PC-3 (cell line): ENCODE data around the gene GTF2H1. TPM values are rescaled to one million over a fixed set of nuclear protein-coding genes. Genes with fewer than 3 reads are reported as not detected.
"Not testable (repeated sequence)": the region's sequence is repeated elsewhere in the genome, so short reads cannot be mapped to it uniquely, and the experiment has no call there.

Experiments used
- ATAC-seq: fragments of 200-7000 bp; cut with Tn5 transposase; 2 replicates; pipeline ENCODE4 v1.9.1; 2020; ENCODE audit warnings: mild to moderate bottlenecking, moderate library complexity
- BruUV-seq: library from RNA; stranded (reverse); fragments of 400-500 nt; replicated peaks from 2 replicates; lab custom pipeline; 2021; lab: Mats Ljungman, UMichigan
- CTCF ChIA-PET: fragments of 300-600 bp; sonication (Branson Sonifier 250); formaldehyde crosslinking; loops from one replicate; lab custom pipeline; 2022; ENCODE audit warnings: antibody characterized with exemption; lab: Charles Lee
- POLR2A ChIA-PET: fragments of 300-600 bp; sonication (Branson Sonifier 250); formaldehyde crosslinking; loops from one replicate; lab custom pipeline; 2022; ENCODE audit warnings: antibody characterized with exemption; ENCODE audit not compliant: unreplicated experiment; lab: Charles Lee
- DNase-seq: peaks from one replicate; pipeline ENCODE4 v3.0.0-alpha.2; 2015
- H2AFZ ChIP-seq: fragments of 300-600 bp; sonication (generic); 2 replicates; pipeline ENCODE4 v1.6.0; 2016; ENCODE audit warnings: antibody characterized with exemption, low read length
- H3F3A ChIP-seq: fragments of 300-600 bp; sonication (generic); one replicate; pipeline ENCODE4 v1.6.0; 2017; ENCODE audit warnings: antibody characterized with exemption, low read length, control low read depth, mild to moderate bottlenecking; ENCODE audit not compliant: unreplicated experiment
- H3K27ac ChIP-seq: fragments of 300-600 bp; sonication (generic); 2 replicates; pipeline ENCODE4 v1.5.1; 2016; ENCODE audit warnings: mild to moderate bottlenecking, low read length
- H3K27me3 ChIP-seq: fragments of 300-600 bp; sonication (generic); 2 replicates; pipeline ENCODE4 v1.6.1; 2016; ENCODE audit warnings: low read length, mixed read lengths
- H3K36me3 ChIP-seq: fragments of 300-600 bp; sonication (generic); 2 replicates; pipeline ENCODE4 v1.6.1; 2016; ENCODE audit warnings: low read depth, mixed run types, low read length, mixed read lengths
- H3K4me1 ChIP-seq: fragments of 300-600 bp; sonication (generic); 2 replicates; pipeline ENCODE4 v1.5.1; 2016; ENCODE audit warnings: low read length; ENCODE audit not compliant: insufficient read depth
- H3K4me2 ChIP-seq: fragments of 300-600 bp; sonication (generic); 2 replicates; pipeline ENCODE4 v1.6.0; 2016; ENCODE audit warnings: low read length
- H3K4me3 ChIP-seq: fragments of 300-600 bp; sonication (generic); 2 replicates; pipeline ENCODE4 v1.5.1; 2016; ENCODE audit warnings: mild to moderate bottlenecking, low read length, mixed read lengths
- H3K79me2 ChIP-seq: fragments of 300-600 bp; sonication (generic); 2 replicates; pipeline ENCODE4 v1.6.1; 2017; ENCODE audit warnings: low read length, mixed read lengths
- H3K9ac ChIP-seq: fragments of 300-600 bp; sonication (generic); 2 replicates; pipeline ENCODE4 v1.6.0; 2016; ENCODE audit warnings: mild to moderate bottlenecking, low read length
- H3K9me2 ChIP-seq: fragments of 300-600 bp; sonication (generic); replicated peaks from 2 replicates; pipeline ENCODE4 v1.6.1; 2016; ENCODE audit warnings: mixed run types, low read length, mixed read lengths
- H3K9me3 ChIP-seq: fragments of 300-600 bp; sonication (generic); 2 replicates; pipeline ENCODE4 v1.6.1; 2016; ENCODE audit warnings: low read length, mixed read lengths
- H4K20me1 ChIP-seq: fragments of 300-600 bp; sonication (generic); 2 replicates; pipeline ENCODE4 v1.6.1; 2016; ENCODE audit warnings: low read length, mixed read lengths
- EZH2 ChIP-seq: fragments of 300-600 bp; sonication (generic); IDR thresholded peaks from one replicate; pipeline ENCODE4 v1.6.1; 2017; ENCODE audit warnings: antibody characterized with exemption, mild to moderate bottlenecking, low read length; ENCODE audit not compliant: unreplicated experiment
- EZH2phosphoT487 ChIP-seq: fragments of 300-600 bp; sonication (generic); IDR thresholded peaks from 2 replicates; pipeline ENCODE4 v1.6.1; 2018; ENCODE audit warnings: mild to moderate bottlenecking, antibody characterized with exemption, low read length, borderline replicate concordance
- intact Hi-C: fragments of 100-400 bp; cut with micrococcal nuclease; formaldehyde crosslinking; loops from 2 replicates; pipeline ENCODE4 v1.9.0; 2023
- total RNA-seq: library from RNA; depleted of rRNA; stranded (reverse); fragments of >200 nt; gene quantifications from 2 replicates; pipeline ENCODE4 v1.2.3, GENCODE V29; 2014
- TF ChIP-seq, protein P1 (sequence below): fragments of 300-600 bp; sonication (generic); conservative IDR thresholded peaks from 2 replicates; pipeline ENCODE4 v1.5.1; 2017; ENCODE audit warnings: antibody characterized with exemption, low read depth, mild to moderate bottlenecking, low read length

GTF2H1 gene
- total RNA-seq, 1 experiment from 2014 or later, result 32.7 TPM

DNA sequence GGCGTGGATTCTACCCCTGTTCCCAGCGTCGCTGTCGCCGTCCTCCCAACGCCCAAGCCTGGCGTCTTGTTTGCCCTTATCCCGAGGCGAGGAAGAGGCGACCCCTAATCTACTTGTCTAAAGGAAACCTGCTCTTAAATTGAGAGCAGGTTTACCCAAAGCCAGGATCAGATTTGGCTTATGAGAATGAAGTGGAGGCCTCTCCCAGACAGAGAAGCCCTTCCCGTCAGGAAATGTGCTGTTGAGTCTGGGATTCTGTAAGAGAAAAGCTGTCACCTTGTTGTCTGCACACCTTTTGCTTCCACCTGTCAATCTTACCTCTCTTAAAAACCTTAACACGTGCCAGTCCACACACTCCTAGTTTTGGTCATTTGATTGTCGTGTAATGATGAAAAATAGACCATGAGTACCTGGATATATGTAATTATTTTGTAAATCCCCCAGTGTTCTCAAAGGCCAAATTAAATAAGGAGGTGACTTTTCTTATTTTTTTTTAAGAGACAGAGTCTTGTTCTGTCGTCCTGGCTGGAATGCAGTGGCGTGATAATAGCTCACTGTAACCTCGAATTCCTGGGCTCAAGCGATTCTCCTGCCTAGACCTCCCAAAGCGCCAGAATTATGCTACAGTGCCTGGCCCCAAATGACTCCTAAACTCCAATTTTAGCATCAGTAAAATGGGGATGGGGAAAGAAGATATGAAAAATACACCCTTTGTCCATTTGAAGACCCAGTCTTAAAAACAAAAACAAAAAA, 627 bp downstream of the GTF2H1 start:
- DNase-seq (no peak), ATAC-seq (no peak)
- no peaks in the 10 kb centered on the region for H3K9me3 ChIP-seq
- intact Hi-C loops, result loop anchor here (1.0 to 10.0 kb wide), 5 partner anchors 61 to 312 kb away; partner anchors contain the start of genes SAA2, SPTY2D1 and TSG101
- H3K79me2 ChIP-seq, result peaks cover 92% of the 10 kb centered on the region
- peak overlapping the region; percentile 92; the same call in 1 of the 2 replicates for H3K27ac ChIP-seq
- ChIA-PET POLR2A (no interaction called here), CTCF (no interaction called here)
- peak overlapping the region; percentile 99 for H3K9ac ChIP-seq
- H3K36me3 ChIP-seq, result peaks cover 6% of the 10 kb centered on the region; the same call in 1 of the 2 replicates
- H2AFZ ChIP-seq, result no peak overlapping the region
- peak overlapping the region; percentile 89 for H3K4me3 ChIP-seq
- 0 out of 2 replicates have a peak, but pooled peaks cover 8% of the 10 kb centered on the region for H4K20me1 ChIP-seq
- no peaks in the 10 kb centered on the region for H3K9me2 ChIP-seq
- H3K27me3 ChIP-seq, result no peaks in the 10 kb centered on the region
- peak overlapping the region; percentile 92 for H3K4me2 ChIP-seq
- peaks cover 41% of the 10 kb centered on the region for H3K4me1 ChIP-seq
- no peaks in the 10 kb centered on the region for H3F3A ChIP-seq
- no peak for TF ChIP-seq EZH2phosphoT487
- no peak for TF ChIP-seq EZH2
- TF ChIP-seq, protein P1, sequence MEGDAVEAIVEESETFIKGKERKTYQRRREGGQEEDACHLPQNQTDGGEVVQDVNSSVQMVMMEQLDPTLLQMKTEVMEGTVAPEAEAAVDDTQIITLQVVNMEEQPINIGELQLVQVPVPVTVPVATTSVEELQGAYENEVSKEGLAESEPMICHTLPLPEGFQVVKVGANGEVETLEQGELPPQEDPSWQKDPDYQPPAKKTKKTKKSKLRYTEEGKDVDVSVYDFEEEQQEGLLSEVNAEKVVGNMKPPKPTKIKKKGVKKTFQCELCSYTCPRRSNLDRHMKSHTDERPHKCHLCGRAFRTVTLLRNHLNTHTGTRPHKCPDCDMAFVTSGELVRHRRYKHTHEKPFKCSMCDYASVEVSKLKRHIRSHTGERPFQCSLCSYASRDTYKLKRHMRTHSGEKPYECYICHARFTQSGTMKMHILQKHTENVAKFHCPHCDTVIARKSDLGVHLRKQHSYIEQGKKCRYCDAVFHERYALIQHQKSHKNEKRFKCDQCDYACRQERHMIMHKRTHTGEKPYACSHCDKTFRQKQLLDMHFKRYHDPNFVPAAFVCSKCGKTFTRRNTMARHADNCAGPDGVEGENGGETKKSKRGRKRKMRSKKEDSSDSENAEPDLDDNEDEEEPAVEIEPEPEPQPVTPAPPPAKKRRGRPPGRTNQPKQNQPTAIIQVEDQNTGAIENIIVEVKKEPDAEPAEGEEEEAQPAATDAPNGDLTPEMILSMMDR, result no peak
- BruUV-seq, result TSS peak; percentile 46

DNA sequence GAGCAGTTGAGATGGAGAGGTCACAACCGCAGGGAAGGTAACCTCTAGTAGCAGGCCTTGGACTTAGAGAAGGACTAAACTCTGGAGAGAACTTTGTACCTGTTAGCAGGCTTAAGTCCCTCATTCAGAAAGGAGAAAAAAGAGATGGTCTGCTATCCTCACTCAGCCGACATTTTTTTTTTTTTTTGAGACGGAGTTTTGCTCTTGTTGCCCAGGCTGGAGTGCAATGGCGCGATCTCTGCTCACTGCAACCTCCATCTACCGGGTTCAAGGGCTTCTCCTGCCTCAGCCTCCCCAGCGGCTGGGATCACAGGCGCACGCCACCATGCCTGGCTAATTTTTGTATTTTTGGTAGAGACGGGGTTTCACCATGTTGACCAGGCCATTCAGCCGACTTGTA, 1.5 kb downstream of the GTF2H1 start:
- DNase-seq, H3K36me3 ChIP-seq, POLR2A ChIA-PET, H3F3A ChIP-seq, H3K27ac ChIP-seq, H3K27me3 ChIP-seq, BruUV-seq, CTCF ChIA-PET, H3K9me3 ChIP-seq, H3K9me2 ChIP-seq, H2AFZ ChIP-seq, H4K20me1 ChIP-seq, ATAC-seq: not testable (repeated sequence)
- Histone ChIP-seq H3K79me2 (peaks cover 87% of the 10 kb centered on the region), H3K4me2 (peak overlapping the region; percentile 92), H3K4me1 (peaks cover 45% of the 10 kb centered on the region), H3K4me3 (peak overlapping the region; percentile 89), H3K9ac (peak overlapping the region; percentile 99)
- intact Hi-C loops, result loop anchor here (2.0 to 10.0 kb wide), 4 partner anchors 79 to 311 kb away; partner anchors contain the start of genes SAA2, SPTY2D1 and TSG101

DNA sequence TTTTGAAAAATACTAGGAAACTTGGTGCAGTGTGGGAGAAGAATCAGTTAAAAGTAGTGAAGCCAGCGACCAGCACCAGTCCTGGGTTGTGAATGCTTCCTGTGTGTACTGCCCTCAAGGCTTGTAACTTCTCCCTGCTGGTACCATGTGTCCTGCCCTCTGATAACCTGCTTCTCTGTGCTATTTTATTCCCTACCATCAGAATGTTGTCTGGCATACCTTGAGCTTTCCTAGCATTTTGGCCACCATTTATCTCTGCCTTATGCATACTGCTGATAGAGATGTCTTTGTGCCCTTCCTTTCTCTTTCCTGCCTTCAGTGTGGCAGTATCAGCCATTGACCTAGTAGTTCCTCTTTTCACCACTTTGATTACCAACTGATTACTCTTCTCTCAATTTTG, 2.0 kb downstream of the GTF2H1 start:
- peaks cover 46% of the 10 kb centered on the region for H3K4me1 ChIP-seq
- ATAC-seq (no peak), DNase-seq (no peak)
- peak overlapping the region; percentile 99; the same call in 1 of the 2 replicates for H3K9ac ChIP-seq
- H3K9me2 ChIP-seq, result no peaks in the 10 kb centered on the region
- H3K27ac ChIP-seq, result no peak overlapping the region
- no peaks in the 10 kb centered on the region for H3K9me3 ChIP-seq
- peaks cover 87% of the 10 kb centered on the region for H3K79me2 ChIP-seq
- H3K27me3 ChIP-seq, result no peaks in the 10 kb centered on the region
- H3F3A ChIP-seq, result no peaks in the 10 kb centered on the region
- no TSS peak for BruUV-seq
- H4K20me1 ChIP-seq, result 0 out of 2 replicates have a peak, but pooled peaks cover 8% of the 10 kb centered on the region
- intact Hi-C loops, result loop anchor here (10.0 kb wide), 2 partner anchors 80 to 170 kb away; partner anchors contain the start of gene SAA2
- TF ChIP-seq, protein P1, result no peak
- no peak for TF ChIP-seq EZH2phosphoT487
- TF ChIP-seq EZH2, result no peak
- peaks cover 6% of the 10 kb centered on the region; the same call in 1 of the 2 replicates for H3K36me3 ChIP-seq
- H3K4me2 ChIP-seq, result peak overlapping the region; percentile 92
- CTCF ChIA-PET, result no interaction called here
- H3K4me3 ChIP-seq, result peak overlapping the region; percentile 89
- H2AFZ ChIP-seq, result no peak overlapping the region
- POLR2A ChIA-PET, result no interaction called here
